Middle frontal gyrus (tissue), 1 donor: ENCODE results near the gene TNS3.

Experiments
- DNase-seq: peaks from one replicate; pipeline ENCODE4 v3.0.0-alpha.2; 2015; ENCODE audit warnings: low spot score; ENCODE audit errors: extremely low spot score

Gene TNS3

DNA sequence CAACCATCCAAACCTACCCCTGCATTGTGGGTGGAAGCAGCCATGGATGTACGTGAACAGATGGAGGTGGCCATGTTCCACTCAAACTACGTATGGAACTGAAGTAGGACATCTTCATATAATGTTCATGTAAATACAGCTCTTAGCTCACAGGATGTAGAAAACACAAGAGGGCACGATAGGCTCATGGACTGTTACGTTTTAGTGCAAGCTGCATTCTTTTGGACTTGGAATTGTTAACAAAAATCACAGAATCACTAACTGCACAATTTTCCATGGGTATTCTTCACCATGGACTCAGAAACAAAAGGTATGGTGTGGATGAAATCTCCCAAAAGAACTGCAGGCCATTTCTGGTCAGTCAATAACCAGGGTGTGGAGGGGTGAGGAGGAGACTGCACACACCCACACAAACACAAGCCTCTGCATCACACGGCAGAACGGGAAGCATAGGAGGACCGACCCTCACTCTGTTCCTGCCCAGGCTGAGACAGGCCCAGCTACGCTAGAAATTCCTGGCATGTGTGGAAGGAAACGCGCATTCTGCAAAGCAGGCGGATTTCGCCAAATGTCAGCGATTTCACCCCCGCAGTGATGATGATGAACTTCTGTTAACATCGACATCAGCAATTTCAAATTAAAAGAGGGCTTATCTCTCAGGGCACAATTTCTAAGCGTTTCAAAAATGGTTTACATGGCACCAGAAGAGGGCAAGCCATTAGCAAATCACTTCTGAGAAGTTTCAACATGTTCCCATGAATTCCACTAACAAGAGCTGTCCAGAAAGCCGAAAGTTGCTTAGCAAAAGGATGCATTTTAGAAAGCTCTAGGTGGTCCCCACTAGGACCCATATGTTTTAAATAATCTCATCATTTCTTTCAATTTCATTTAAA, 149.0 kb downstream of the TNS3 start:
- DNase-seq, result no peak

DNA sequence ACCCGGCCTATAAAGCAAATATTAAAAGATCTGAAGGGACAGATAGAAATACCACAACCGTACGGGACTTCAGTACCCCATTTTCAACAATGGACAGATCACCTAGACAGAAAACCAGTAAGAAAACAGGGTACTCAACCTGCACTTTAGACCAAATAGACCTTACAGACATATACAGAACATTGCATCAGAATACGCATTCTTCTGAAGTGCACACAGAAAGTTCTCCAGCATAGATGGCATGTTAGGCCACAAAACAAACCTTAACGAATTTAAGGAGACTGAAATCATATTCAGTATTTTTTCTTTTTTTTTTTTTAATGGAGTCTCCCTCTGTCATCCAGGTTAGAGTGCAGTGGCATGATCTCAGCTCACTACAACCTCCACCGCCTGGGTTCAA, 151.5 kb downstream of the TNS3 start:
- no peak for DNase-seq

DNA sequence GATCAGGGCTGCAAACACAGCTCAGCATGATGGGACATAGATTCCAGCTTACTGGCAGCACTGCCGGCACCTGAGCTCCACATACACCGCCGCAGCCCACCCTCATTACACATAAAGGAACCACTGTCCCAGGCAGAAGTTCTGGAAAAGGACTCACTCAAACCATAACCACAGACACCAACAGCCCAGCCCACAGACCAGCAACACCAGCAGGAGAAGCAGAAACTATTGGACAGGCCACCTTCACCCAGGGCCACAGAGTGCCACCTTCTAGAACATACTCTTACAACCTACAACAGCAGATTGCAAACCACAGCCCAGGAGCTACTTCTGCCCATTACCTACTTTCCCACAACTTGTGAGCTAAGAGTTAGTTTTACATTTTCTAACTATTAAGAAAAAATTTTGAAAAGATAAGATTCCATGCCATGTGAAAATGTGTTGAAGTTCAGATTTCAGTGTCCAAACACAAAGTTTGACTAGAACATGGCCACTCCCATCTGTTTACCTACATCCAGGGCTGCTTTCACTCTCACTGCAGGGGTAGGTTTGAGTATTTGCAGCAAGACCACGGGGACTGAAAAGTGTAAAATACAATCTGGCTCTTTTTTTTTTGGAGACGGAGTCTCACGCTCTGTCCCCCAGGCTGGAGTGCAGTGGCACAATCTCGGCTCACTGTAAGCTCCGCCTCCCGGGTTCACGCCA, 153.0 kb downstream of the TNS3 start:
- DNase-seq, result no peak

DNA sequence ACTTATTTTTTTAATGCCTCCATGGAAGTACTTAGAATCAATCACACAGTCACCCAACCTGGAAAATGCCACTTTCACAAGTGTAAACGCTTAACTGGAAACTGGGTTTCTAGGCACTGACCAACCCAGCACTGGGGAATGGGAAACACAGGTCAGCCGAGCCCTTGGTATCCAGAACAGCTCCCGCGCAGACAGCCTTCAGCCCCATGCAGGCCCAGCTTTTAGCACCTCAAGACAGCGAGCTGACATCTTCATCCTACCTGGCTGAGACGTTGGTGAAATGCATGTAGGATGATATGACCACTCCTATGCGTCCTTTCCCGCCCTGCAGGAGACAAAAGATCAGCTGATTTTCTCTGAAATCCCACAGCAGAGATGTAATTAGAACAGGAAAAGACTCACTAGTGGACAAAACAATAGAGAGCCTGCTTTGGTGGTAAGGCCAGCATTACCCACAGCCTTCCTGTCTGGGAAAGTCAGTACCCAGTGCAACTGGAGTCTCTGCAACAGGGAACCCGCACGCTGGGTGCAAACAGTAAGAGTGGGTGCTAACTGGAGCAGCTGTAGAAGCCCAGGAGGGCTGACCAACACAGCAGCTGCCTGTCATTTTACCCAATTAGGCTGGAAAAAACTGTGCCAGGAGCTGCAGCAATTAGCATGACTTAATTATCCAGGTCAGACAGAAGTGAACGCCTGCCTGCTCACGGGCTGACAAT, 153.7 kb downstream of the TNS3 start:
- DNase-seq, result no peak

DNA sequence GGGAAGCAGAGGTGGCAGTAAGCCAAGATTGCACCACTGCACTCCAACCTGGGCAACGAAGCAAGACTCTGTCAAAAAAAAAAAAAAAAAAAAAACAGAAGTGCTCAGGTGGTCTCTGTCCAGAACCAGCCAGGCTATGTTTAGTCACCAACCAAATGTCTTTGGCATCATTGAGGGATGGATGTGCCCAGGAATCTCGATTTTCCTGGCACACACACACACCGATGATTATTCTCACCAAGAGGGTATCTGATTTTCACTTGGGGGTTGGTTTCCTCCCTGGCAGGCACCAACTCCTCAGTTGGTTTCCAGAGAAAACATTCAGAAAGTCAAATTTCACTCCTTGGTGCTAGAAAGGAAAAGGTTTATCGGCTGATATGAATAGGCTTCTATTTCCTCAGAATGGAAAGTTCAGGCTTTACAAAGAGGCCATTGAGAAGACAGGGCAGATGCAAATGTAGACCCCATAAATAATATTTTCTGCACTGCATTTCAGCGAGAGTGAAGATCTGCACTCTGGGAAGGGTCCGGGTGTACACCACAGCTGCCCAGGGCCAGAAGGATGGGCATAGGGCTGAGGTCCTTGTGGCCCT, 154.8 kb downstream of the TNS3 start:
- no peak for DNase-seq

DNA sequence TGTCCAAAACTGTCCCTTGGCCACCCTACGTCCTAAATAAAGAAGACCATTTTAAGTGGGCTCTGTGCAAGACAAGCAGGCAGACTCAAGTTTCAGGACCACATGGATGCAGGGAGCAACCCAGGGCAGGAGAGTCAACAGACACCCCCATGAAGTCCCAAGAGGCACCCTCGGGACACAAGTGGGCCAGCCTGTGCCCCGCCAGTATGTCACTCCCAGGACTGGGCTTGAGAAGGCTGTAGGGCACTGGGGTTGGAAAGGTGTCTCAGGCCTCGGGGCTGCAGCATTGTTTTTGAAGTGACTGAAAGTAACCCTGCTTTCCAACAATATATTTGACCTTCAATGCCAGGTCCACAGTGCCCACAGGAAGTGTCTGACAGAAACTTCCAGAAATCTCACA, 157.4 kb downstream of the TNS3 start:
- no peak for DNase-seq

DNA sequence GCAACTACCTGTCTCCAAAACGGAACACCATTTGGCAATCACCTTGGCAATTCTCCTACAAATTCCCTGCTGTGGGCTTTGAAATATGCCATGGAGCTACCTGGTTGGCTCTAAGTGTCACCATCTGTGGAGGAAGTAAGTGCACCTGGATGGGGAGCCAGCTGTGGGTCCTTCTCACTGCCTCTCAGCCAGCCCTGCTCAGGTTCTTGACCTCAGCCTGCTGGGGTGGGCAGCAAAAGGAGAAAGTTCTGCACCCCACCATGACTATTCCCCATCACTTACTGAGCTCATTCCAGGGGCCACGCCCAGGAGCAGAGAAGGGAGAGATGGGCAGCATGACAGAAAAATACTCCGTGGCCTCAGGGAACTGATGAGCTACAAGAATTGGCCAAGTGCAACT, 158.7 kb downstream of the TNS3 start:
- no peak for DNase-seq

DNA sequence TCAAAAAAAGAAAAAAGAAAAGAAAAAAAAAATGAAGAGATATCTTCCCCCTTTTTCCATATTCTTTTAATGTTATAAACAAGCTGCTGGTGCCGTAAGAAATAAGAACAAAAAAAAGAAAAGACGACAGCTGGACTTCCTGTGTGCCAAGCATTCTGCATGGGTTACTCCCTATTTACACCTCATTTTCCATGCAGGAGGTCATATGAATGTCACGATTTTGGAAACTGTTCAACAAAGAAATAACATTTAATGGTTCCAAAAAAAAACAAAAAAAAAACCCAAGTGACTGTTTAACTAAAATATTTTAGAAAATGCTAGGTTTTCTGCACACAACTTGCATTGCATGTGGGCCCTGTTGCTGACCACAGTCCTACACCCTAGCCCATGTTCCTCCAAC, 159.3 kb downstream of the TNS3 start:
- DNase-seq, result no peak

DNA sequence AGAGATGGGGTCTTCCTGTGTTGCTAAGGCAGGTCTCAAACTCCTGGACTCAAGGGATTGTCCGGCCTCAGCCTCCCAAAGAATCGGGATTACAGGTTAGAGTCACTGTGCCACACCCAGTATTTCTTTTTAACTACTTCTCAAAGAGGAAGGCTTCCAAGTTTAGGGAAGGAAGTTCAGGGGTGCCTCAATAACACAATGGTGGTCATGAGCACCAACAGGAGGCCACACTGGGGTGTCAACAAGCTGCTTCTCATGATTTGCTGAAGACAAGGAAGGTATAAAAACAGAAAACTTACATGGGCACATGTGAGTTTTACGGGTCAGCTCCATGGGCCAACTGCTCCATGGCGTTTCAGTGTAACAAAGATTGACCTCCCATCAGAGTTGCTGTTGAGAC, 160.5 kb downstream of the TNS3 start:
- no peak for DNase-seq

DNA sequence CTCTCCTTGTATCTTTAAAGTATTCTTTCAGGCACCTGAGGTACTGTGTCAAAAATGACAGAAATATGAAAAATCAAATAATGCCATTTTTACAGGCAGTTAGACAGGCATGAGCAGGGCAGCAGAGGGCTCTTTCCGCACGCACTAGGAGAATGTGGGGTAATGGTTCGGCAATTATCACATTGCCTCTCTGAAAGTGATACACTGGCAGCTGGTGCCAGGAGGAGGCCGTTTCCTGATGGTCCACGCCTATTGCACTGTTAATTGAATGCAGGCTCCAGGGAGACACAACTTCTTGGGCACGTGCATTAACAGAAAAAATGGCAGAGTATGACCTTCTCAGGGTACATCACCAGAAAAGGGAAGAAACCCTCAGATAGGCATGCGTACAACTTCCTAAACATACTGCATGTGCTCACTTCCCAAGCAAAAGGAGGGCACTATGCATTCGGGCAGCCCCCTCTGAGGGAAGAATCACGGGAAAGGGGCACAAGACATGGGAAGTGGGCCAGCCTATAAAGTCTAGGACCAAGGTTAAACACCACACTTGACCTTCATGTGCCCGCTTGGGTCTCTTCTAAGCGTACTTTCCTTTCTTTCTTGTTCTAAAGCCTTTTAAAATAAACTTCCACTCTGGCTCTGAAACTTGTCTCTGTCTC, 161.7 kb downstream of the TNS3 start:
- DNase-seq, result no peak

DNA sequence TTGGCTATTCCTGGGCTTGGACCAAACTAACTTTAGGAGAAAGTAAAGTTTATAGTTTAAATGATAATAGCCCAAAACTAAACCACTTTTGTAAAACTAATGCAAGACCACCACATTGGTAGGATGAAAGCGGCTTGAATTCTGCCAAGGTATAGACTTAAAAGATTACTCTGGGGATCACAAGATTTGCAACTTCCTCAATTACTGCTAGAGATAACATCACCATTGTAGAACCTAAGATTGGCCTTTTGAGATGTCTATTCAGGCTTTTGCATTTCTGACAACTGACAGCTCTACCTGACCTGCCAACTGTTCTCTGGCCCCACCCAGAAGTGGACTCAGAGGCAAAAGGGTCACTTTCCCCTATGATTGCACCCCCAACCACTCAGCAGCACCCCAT, 162.4 kb downstream of the TNS3 start:
- no peak for DNase-seq

DNA sequence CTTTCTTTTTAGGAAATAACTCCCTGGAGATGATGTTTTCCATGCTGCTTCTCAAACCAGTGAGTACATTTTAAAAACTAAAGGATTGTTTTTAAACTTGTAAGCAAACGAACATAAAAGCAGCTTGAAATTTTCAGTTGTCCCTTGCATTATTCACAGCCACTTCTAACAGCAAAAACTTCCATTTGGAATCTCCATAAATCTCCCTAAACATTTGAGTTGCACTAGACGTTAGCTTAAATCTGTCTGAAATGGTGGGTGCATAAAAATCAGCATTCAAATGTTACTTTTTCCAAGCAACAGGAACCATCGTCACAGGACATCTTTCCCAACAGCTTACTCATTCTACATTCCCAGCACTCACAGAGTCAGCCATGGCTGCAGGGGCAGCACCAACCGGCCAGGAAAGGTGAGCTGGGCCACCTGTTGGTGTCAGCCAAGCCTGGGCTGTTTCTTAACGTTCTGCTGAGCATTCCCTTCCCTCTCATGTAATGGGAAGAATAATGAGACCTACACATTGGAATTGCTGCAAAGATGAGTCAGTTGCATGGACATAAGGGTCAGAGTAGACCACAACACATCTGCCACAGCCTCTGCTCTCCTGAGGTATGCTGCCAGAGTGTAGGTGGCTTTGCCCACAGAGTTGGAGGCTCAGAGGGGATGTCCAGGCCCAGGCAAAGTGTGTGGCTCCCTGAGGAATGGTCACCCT, 163.2 kb downstream of the TNS3 start:
- DNase-seq, result no peak

DNA sequence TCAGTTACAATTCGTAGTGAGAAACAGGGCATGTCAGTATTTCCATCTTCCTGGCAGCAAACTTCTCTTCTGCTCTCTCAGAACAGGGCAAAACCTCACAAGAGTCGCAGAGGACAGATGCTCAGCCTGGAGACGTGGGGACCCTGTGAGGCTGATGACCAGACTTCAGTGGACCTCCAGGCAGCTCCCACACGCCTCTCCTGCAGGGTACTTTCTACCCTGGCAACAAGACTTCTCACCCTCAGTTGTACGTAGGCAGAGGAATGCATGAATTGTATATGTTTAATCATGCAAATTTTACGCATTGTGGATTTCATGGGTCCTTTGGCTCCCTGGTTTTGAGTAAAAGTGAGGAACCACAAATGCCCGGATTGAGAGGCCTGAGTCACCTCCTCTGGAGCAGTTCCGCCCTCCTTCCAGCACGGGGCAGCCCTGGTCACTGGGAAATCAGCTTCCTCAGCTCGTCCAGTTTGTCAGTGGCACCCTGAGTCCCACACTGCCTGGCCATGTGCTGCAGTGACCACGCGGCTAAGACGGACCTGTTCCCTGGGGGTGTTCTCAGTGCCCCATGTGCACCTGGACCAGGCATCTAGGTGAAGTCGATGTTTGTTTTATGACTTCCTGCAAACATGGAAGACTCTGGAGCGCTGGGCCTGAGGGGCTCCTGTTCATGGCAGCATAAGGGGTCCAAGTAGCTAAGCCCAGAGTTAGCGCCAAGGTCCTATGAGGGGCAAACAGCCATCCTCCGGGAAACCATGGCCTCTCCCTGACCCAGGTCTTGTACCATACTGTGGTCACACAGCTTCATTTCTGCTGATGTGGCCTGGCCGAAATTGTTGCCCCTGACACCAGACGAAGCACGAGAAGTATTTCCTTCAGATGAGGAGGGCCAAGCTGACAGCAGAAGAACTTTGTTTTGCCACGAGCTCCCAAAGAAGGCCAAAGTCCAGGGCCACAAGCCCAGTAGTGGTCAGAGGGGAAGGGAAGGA, 165.1 kb downstream of the TNS3 start:
- DNase-seq, result no peak

DNA sequence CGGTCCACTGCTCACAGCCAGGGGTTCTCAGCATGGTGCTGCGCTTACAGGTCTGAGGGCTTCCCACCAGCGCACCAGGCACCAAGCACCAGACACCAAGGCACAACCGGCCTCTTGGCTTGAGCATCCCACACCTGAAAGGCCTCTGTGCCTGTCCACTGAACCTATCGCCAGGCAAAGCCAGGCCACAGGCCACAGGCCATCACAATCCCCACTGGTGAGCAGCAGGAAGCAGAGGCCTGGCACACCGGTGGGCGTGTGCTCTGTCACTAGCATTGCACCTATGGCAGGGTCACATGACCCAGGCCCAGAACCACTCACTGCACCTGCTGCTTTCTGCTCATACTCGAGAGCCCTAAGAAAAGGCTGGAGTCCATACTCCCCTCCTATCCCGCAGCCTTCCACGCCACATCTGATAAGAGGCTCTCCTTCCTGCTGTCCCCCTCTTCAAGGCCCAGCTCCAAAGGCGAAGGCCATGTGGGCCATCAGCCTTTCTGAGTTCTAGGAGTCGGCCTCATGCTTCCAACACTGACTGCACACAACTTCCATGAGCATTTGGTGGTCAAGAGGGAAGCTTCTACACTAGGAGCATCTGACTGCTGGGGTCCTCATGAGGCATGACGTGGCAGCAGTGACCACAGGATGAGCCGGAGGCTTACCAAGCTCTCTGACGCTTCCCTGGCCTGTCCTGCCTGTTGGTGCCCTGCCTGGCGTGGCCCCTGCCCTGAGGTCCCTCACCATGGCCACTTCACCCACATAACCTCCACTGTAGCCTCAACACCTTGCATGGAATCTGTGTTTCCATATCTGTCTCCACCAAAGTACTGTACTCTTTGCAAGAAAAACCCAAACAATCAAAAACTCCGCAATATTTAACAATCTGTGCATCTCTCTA, 166.3 kb downstream of the TNS3 start:
- DNase-seq, result no peak

DNA sequence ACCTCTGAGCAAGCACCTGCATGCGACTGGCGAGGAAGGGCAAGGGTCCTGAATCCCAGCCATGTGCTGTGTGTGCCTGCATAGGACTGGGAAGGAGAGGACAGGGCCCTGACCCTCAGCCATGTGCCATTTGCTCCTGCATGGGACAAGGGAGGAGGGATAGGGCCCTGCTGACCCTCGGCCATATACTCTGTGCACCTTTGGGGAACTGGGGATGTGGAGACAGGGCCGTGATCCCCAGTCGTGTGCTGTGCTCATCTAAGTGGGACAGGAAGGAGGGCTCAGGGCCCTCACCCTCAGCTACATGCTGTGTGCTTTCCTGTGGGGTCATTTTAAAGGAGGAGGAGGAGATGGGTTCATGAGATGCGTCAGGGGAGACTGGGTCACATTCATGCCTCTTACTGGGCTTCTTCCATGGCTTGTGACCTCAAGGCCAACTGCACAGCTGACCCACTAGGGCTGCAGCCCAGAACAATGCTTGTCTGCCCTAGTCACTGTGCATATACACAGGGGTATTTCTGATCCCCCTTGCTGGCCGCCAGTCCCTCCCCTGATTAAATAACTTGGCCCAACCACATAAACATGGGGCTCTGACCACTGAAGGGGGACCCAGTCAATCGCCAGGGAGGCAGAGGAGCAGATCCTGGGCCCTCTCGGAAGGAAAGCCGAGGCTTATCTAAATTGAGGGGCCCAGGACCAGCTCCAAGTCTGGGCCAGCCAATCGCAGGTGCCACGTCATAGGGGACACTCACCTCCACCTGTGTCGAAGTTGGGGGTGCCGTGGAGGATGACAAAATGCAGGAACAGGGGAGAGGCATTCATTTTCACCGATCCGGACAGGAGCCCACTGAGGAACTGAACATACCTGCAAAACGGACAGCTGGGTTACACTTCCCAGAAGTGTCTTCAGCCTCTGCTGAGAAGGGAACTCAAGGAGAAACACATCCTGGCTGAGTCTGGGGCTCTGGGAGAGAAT, 167.3 kb downstream of the TNS3 start:
- DNase-seq, result no peak

DNA sequence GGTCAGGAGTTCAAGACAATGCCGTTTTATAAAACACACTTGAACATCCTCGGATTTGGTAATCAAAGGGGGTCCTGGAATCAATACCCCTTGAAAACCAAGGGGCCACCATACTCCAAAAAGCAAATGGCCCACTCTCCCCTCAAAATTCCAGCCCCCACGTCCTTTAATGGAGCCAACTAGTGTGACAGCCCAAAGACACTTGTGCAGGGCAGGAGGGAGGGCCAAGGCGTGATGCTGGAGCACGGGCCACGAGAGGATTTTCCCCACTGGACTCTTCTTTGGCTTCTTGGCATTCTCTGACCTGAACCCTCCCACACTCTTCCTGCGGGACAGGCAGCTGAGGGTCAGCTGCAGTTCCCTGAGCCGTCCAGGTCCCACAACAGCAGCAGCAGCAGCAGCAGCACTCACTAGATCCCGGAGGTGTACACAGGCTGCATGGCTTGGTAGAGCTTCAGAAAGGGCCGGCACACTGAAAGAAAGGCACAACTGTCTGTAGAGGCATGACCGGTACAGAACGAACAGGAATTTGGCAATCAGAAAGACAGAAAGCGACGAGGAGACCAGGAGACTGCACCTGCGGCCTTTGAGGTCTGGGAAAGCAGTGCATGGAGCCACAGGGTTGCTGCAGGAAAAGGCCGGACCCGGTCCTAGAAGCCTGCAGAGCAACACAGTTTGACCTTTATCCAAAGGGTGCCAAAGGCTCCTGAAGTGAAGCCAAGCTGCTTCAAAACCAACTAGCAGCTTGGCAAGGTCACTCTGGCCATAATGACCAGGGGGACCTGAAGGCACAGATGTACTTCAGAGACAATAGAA, 168.2 kb downstream of the TNS3 start:
- DNase-seq, result no peak
